A673 (cell line): ENCODE measurements around the gene CCSER1. TPM values are rescaled to one million over a fixed set of nuclear protein-coding genes. Genes with fewer than 3 reads are reported as not detected.

Source experiments
- BruUV-seq: library from RNA; stranded (reverse); fragments of 400-500 nt; replicated peaks from 2 replicates; lab custom pipeline; 2021; lab: Mats Ljungman, UMichigan
- CTCF ChIA-PET: fragments of 300-600 bp; sonication (Branson Sonifier 250); formaldehyde crosslinking; loops from one replicate; lab custom pipeline; 2022; ENCODE audit warnings: antibody characterized with exemption; lab: Charles Lee
- POLR2A ChIA-PET: fragments of 300-600 bp; sonication (Branson Sonifier 250); formaldehyde crosslinking; loops from one replicate; lab custom pipeline; 2022; ENCODE audit warnings: antibody characterized with exemption; ENCODE audit not compliant: low non-redundant PET; lab: Charles Lee
- DNase-seq: peaks from one replicate; pipeline ENCODE4 v3.0.0-alpha.2; 2015; ENCODE audit warnings: low spot score
- H3K27ac ChIP-seq: fragments of 200-600 bp; sonication (generic); 2 replicates; pipeline ENCODE4 v1.5.1; 2016; ENCODE audit warnings: mixed run types, low read depth, mild to moderate bottlenecking, mixed read lengths, antibody characterized with exemption, low read length; ENCODE audit not compliant: poor library complexity, severe bottlenecking
- H3K27me3 ChIP-seq: fragments of 200-600 bp; sonication (generic); replicated peaks from 2 replicates; pipeline ENCODE4 v1.6.1; 2017; ENCODE audit warnings: mixed run types, low read depth, mild to moderate bottlenecking, mixed read lengths, antibody characterized with exemption, low read length; ENCODE audit not compliant: insufficient read depth, poor library complexity
- H3K36me3 ChIP-seq: fragments of 200-600 bp; sonication (generic); 2 replicates; pipeline ENCODE4 v1.6.1; 2016; ENCODE audit warnings: mixed run types, mild to moderate bottlenecking, mixed read lengths, antibody characterized with exemption, low read length; ENCODE audit not compliant: insufficient read depth, poor library complexity, severe bottlenecking
- H3K4me1 ChIP-seq: fragments of 200-600 bp; sonication (generic); 2 replicates; pipeline ENCODE4 v1.6.1; 2017; ENCODE audit warnings: mixed run types, mild to moderate bottlenecking, mixed read lengths, antibody characterized with exemption, low read length; ENCODE audit not compliant: insufficient read depth, poor library complexity, severe bottlenecking
- H3K4me3 ChIP-seq: fragments of 200-600 bp; sonication (generic); 2 replicates; pipeline ENCODE4 v1.5.1; 2016; ENCODE audit warnings: low read depth, mixed run types, mild to moderate bottlenecking, mixed read lengths, low read length; ENCODE audit not compliant: poor library complexity, severe bottlenecking
- H3K9me3 ChIP-seq: fragments of 200-600 bp; sonication (generic); 2 replicates; pipeline ENCODE4 v1.6.1; 2016; ENCODE audit warnings: mixed run types, low read depth, mild to moderate bottlenecking, mixed read lengths, antibody characterized with exemption, low read length; ENCODE audit not compliant: poor library complexity, severe bottlenecking
- CTCF ChIP-seq: fragments of 300-800, 200-600 bp; sonication (generic); conservative IDR thresholded peaks from 2 replicates; pipeline ENCODE4 v1.5.1; 2017; ENCODE audit warnings: low read depth, mild to moderate bottlenecking, antibody characterized with exemption, low read length, moderate library complexity, mixed read lengths
- EZH2 ChIP-seq: fragments of 200-600 bp; sonication (generic); IDR thresholded peaks from 2 replicates; pipeline ENCODE4 v1.6.1; 2017; ENCODE audit warnings: borderline replicate concordance, low read depth, mild to moderate bottlenecking, mixed read lengths, antibody characterized with exemption, low read length; ENCODE audit not compliant: poor library complexity, severe bottlenecking
- intact Hi-C: fragments of 100-400 bp; cut with micrococcal nuclease; formaldehyde crosslinking; loops from one replicate; pipeline ENCODE4 v1.10.0; 2022; ENCODE audit not compliant: unreplicated experiment
- total RNA-seq: library from RNA; stranded (reverse); gene quantifications from 2 replicates; pipeline ENCODE4 v1.2.3, GENCODE V29; 2021

The CCSER1 gene
- total RNA-seq, 1 experiment from 2014 or later: not detected

GRCh38 chr4:90840828-90841227 is 713.6 kb downstream of the CCSER1 start:
- POLR2A ChIA-PET: no interaction called here
- Histone ChIP-seq H3K27me3 (no peaks in the 10 kb centered on the region), H3K36me3 (no peaks in the 10 kb centered on the region), H3K27ac (no peak overlapping the region), H3K9me3 (no peaks in the 10 kb centered on the region), H3K4me3 (no peak overlapping the region), H3K4me1 (no peaks in the 10 kb centered on the region)
- DNase-seq: no peak
- intact Hi-C loops: no loop called here
- no TSS peak for BruUV-seq
- TF ChIP-seq CTCF: no peak
- no peak for TF ChIP-seq EZH2
- CTCF ChIA-PET: no interaction called here

- H3K27me3 ChIP-seq: no peaks in the 10 kb centered on the region
- ChIA-PET CTCF (no interaction called here), POLR2A (no interaction called here)
- no peaks in the 10 kb centered on the region for H3K4me1 ChIP-seq
- H3K9me3 ChIP-seq: no peaks in the 10 kb centered on the region
- no peaks in the 10 kb centered on the region for H3K36me3 ChIP-seq
- TF ChIP-seq EZH2: no peak
- TF ChIP-seq CTCF: no peak
- H3K4me3 ChIP-seq: no peak overlapping the region
- DNase-seq: no peak
- no peak overlapping the region for H3K27ac ChIP-seq
- intact Hi-C loops: no loop called here
- no TSS peak for BruUV-seq
These were observed 714.5 kb downstream of the CCSER1 start for GRCh38 chr4:90841676-90842075.

GRCh38 chr4:90842960-90843359 is 715.8 kb downstream of the CCSER1 start:
- H3K9me3 ChIP-seq: no peaks in the 10 kb centered on the region
- H3K4me3 ChIP-seq: no peak overlapping the region
- H3K27ac ChIP-seq: no peak overlapping the region
- no TSS peak for BruUV-seq
- no peaks in the 10 kb centered on the region for H3K36me3 ChIP-seq
- intact Hi-C loops: no loop called here
- TF ChIP-seq EZH2 (no peak), CTCF (no peak)
- no peaks in the 10 kb centered on the region for H3K4me1 ChIP-seq
- POLR2A ChIA-PET: no interaction called here
- no peak for DNase-seq
- CTCF ChIA-PET: no interaction called here
- no peaks in the 10 kb centered on the region for H3K27me3 ChIP-seq
